ENCODE data around the gene PLCD3.

DNA sequence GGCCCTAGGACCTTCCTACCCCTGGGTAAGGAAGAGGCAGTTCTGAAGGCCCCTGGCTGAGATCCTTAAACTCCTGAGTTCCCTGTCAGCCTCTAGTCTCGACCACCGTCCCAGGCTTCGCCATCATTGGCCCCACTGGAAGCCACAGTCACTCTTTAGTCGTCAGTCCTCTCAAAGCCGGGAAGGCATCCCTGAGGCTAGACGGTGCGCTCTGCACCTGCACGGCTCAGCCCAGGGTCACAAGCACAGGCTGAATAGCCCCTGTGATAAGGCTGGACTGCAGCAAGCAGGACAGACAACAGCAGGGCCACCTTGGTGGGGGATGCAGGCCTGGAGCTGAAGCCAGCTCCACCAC is 12.7 kb upstream of the PLCD3 start:
- TF ChIP-seq CTCF (IDR thresholded peaks at IDR 0.05) (no peak), POLR2A (IDR thresholded peaks at IDR 0.05) (no peak), EP300 (IDR thresholded peaks at IDR 0.05) (no peak), POLR2AphosphoS5 (IDR thresholded peaks at IDR 0.05) (no peak)

Data from gastroesophageal sphincter (tissue), 3 donors.